GM15510 (cell line): ENCODE measurements around the gene SPATA32.

Experiments
- POLR2A ChIP-seq: IDR thresholded peaks from 3 replicates; pipeline ENCODE4 v1.6.1; 2011; ENCODE audit warnings: borderline replicate concordance; ENCODE audit not compliant: insufficient read length; ENCODE audit errors: extremely low read depth

SPATA32 gene

GRCh38 chr17:45286286-45286685 lies 24.4 kb upstream of the SPATA32 start:
- no peak for TF ChIP-seq POLR2A

- TF ChIP-seq POLR2A, result no peak
Observed at GRCh38 chr17:45284176-45285140, 22.6 kb upstream of the SPATA32 start.

- TF ChIP-seq POLR2A, result no peak
Observed at GRCh38 chr17:45283711-45284110, 21.8 kb upstream of the SPATA32 start.

- no peak for TF ChIP-seq POLR2A
Observed at GRCh38 chr17:45282683-45283644, 21.1 kb upstream of the SPATA32 start.

GRCh38 chr17:45279898-45280297 lies 18.0 kb upstream of the SPATA32 start:
- no peak for TF ChIP-seq POLR2A

GRCh38 chr17:45277992-45278391 lies 16.1 kb upstream of the SPATA32 start:
- no peak for TF ChIP-seq POLR2A

GRCh38 chr17:45277216-45277849 lies 15.4 kb upstream of the SPATA32 start:
- no peak for TF ChIP-seq POLR2A

GRCh38 chr17:45276031-45276430 lies 14.1 kb upstream of the SPATA32 start:
- TF ChIP-seq POLR2A, result no peak

- no peak for TF ChIP-seq POLR2A
Observed at GRCh38 chr17:45274033-45274432, 12.1 kb upstream of the SPATA32 start.

GRCh38 chr17:45273551-45273957 lies 11.7 kb upstream of the SPATA32 start:
- no peak for TF ChIP-seq POLR2A

GRCh38 chr17:45271603-45272002 lies 9.7 kb upstream of the SPATA32 start:
- no peak for TF ChIP-seq POLR2A

- TF ChIP-seq POLR2A, result no peak
Observed at GRCh38 chr17:45270828-45271418, 9.0 kb upstream of the SPATA32 start.

GRCh38 chr17:45269912-45270311 lies 8.0 kb upstream of the SPATA32 start:
- TF ChIP-seq POLR2A, result no peak

GRCh38 chr17:45267436-45268055 lies 5.7 kb upstream of the SPATA32 start:
- TF ChIP-seq POLR2A, result no peak

GRCh38 chr17:45266372-45266926 lies 4.6 kb upstream of the SPATA32 start:
- no peak for TF ChIP-seq POLR2A

GRCh38 chr17:45265821-45266220 lies 3.9 kb upstream of the SPATA32 start:
- TF ChIP-seq POLR2A, result no peak
